GM12878 (cell line): ENCODE results near the gene SYCE3. TPM values are rescaled to one million over a fixed set of nuclear protein-coding genes. Genes with fewer than 3 reads are reported as not detected.

Experiments
- BCL11A ChIP-seq: IDR thresholded peaks from 2 replicates; pipeline ENCODE4 v1.6.1; 2011; ENCODE audit warnings: low read depth, low read length
- CBX5 ChIP-seq: sonication (generic); IDR thresholded peaks from 2 replicates; pipeline ENCODE4 v1.6.1; 2016; ENCODE audit warnings: low read depth, moderate library complexity, mild to moderate bottlenecking, inconsistent platforms
- CHD1 ChIP-seq: IDR thresholded peaks from 2 replicates; pipeline ENCODE4 v1.6.1; 2012; ENCODE audit warnings: low read depth, low read length, improper control_type of control experiment
- CHD2 ChIP-seq: IDR thresholded peaks from 2 replicates; pipeline ENCODE4 v1.6.1; 2011; ENCODE audit warnings: low read depth, low read length, improper control_type of control experiment, borderline replicate concordance
- CREM ChIP-seq: IDR thresholded peaks from 2 replicates; pipeline ENCODE4 v1.6.1; 2014; ENCODE audit warnings: antibody characterized with exemption, low read depth
- EP300 ChIP-seq, 2 experiments: fragments of 150-350 bp in 1 of 2; IDR thresholded peaks; 2 replicates each; pipeline ENCODE4 v1.6.1; 2011 to 2012; ENCODE audit warnings: low read depth in 2 of 2, low read length in 2 of 2, borderline replicate concordance in 1 of 2, improper control_type of control experiment in 1 of 2, inconsistent platforms in 1 of 2; ENCODE audit not compliant: control insufficient read depth in 1 of 2
- FOS ChIP-seq: IDR thresholded peaks from 3 replicates; pipeline ENCODE4 v1.6.1; 2011; ENCODE audit warnings: borderline replicate concordance; ENCODE audit not compliant: insufficient read length; ENCODE audit errors: extremely low read depth
- FOXM1 ChIP-seq: IDR thresholded peaks from 2 replicates; pipeline ENCODE4 v1.6.1; 2012; ENCODE audit warnings: low read depth, mild to moderate bottlenecking, inconsistent platforms, low read length, moderate library complexity
- KAT2A ChIP-seq: conservative IDR thresholded peaks from 2 replicates; pipeline ENCODE4 v1.6.1; 2011; ENCODE audit warnings: low read depth, low read length; ENCODE audit not compliant: control insufficient read depth
- LARP7 ChIP-seq: fragments of 450-650 bp; IDR thresholded peaks from 2 replicates; pipeline ENCODE4 v1.6.1; 2017; ENCODE audit warnings: mild to moderate bottlenecking
- NFIC ChIP-seq: IDR thresholded peaks from 2 replicates; pipeline ENCODE4 v1.6.1; 2012; ENCODE audit warnings: low read depth, mild to moderate bottlenecking, inconsistent platforms, low read length, moderate library complexity
- NFYA ChIP-seq: IDR thresholded peaks from 2 replicates; pipeline ENCODE4 v1.6.1; 2011; ENCODE audit warnings: low read depth, mild to moderate bottlenecking, low read length, improper control_type of control experiment, borderline replicate concordance
- SIX5 ChIP-seq: IDR thresholded peaks from 2 replicates; pipeline ENCODE4 v1.6.1; 2011; ENCODE audit warnings: mild to moderate bottlenecking, low read depth, low read length, moderate library complexity; ENCODE audit not compliant: severe bottlenecking
- SUZ12 ChIP-seq: fragments of 200-600 bp; sonication (generic); IDR thresholded peaks from one replicate; pipeline ENCODE4 v1.6.1; 2018; ENCODE audit warnings: antibody characterized with exemption, mild to moderate bottlenecking; ENCODE audit not compliant: unreplicated experiment
- TBL1XR1 ChIP-seq: IDR thresholded peaks from 2 replicates; pipeline ENCODE4 v1.6.1; 2012; ENCODE audit warnings: low read depth, low read length, improper control_type of control experiment
- ZNF24 ChIP-seq: fragments of 450-650 bp; IDR thresholded peaks from 2 replicates; pipeline ENCODE4 v1.6.1; 2017; ENCODE audit warnings: antibody characterized with exemption, mild to moderate bottlenecking
- ZNF384 ChIP-seq: IDR thresholded peaks from 2 replicates; pipeline ENCODE4 v1.6.1; 2012; ENCODE audit warnings: low read depth, mild to moderate bottlenecking, low read length, improper control_type of control experiment, borderline replicate concordance
- polyA plus RNA-seq, 11 experiments: library from polyadenylated mRNA; depleted of rRNA in 4 of 11; unstranded in 6 of 11; stranded (reverse) in 5 of 11; fragments of >200 nt; fragmentation: Nextera tagmentation in 4 of 11; fragmentation: Illumina TruSeq in 1 of 11; extraction: Ambion mirVana in 4 of 11; extraction: Trizol in 1 of 11; gene quantifications; 1 replicate in 1 of 11; 2 replicates in 10 of 11; pipeline versions ENCODE4 v1.2.1 to v1.2.3, GENCODE V29; 2011 to 2016; ENCODE audit warnings: inconsistent platforms in 2 of 11, missing spikeins in 2 of 11, low read depth in 1 of 11
- total RNA-seq, 4 experiments: library from RNA; depleted of rRNA in 3 of 4; stranded (reverse); fragments of >200 nt in 3 of 4; fragmentation: Illumina TruSeq in 1 of 4; extraction: Trizol in 1 of 4; gene quantifications; 2 replicates each; pipeline versions ENCODE4 v1.2.1 to v1.2.3, GENCODE V29; 2013 to 2021
- TF ChIP-seq, protein P1 (sequence below): fragments of 150-350 bp; IDR thresholded peaks from 2 replicates; pipeline ENCODE4 v1.6.1; 2014; ENCODE audit warnings: mild to moderate bottlenecking, low read depth, low read length
- TF ChIP-seq, protein P2 (sequence below): IDR thresholded peaks from 2 replicates; pipeline ENCODE4 v1.6.1; 2011; ENCODE audit warnings: low read depth, mild to moderate bottlenecking, low read length, moderate library complexity, borderline replicate concordance; ENCODE audit errors: extremely low read depth
- TF ChIP-seq, protein P3 (sequence below), 3 experiments: IDR thresholded peaks in 2 of 3; conservative IDR thresholded peaks in 1 of 3; 2 replicates each; pipeline ENCODE4 v1.5.1; 2011; ENCODE audit warnings: low read depth in 3 of 3, low read length in 3 of 3, mild to moderate bottlenecking in 3 of 3, control low read depth in 2 of 3, moderate library complexity in 2 of 3, inconsistent platforms in 1 of 3, mixed read lengths in 1 of 3; ENCODE audit not compliant: control insufficient read depth in 2 of 3, insufficient read depth in 1 of 3; ENCODE audit errors: extremely low read depth in 1 of 3
- TF ChIP-seq, protein P4 (sequence below): IDR thresholded peaks from 2 replicates; pipeline ENCODE4 v1.6.1; 2011; ENCODE audit warnings: borderline replicate concordance, low read depth, mild to moderate bottlenecking, moderate library complexity, mixed read lengths, low read length; ENCODE audit not compliant: insufficient read depth; ENCODE audit errors: extremely low read length
- TF ChIP-seq, protein P5 (sequence below): fragments of 450-650 bp; IDR thresholded peaks from 2 replicates; pipeline ENCODE4 v1.6.1; 2017; ENCODE audit warnings: mild to moderate bottlenecking, moderate library complexity

The SYCE3 gene
- total and polyA plus RNA-seq, 10 of the 15 experiments (the other 5 are each of a cell fraction or from before 2014, with no cell fraction given), result 0.38 to 0.91 (median 0.76) TPM; not detected in 4

DNA sequence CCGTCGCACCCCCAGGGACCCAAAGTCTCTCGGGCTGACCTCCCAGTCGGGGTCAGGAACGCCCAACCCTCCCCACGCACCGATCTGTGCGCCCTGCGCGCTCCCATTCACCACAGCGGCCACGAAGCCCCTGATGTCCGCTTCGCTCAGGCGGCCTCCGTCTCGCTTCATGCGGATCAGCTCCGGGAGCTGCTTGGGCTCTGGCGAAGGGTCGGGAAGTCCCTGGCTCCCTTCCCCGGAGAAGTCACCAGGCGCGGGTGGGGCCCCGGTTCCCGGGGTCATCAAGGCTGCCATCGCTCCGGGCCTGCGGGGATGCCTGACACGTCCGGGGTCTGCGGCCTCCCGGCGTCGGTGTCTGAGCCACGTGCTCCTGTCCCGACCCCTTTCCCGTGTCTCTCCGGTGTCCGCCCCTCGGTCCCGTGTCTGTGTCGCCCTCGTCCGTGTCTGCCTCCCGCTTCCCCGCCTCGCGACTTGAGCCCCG, 33.3 kb downstream of the SYCE3 start (continued):
- TF ChIP-seq, protein P1, sequence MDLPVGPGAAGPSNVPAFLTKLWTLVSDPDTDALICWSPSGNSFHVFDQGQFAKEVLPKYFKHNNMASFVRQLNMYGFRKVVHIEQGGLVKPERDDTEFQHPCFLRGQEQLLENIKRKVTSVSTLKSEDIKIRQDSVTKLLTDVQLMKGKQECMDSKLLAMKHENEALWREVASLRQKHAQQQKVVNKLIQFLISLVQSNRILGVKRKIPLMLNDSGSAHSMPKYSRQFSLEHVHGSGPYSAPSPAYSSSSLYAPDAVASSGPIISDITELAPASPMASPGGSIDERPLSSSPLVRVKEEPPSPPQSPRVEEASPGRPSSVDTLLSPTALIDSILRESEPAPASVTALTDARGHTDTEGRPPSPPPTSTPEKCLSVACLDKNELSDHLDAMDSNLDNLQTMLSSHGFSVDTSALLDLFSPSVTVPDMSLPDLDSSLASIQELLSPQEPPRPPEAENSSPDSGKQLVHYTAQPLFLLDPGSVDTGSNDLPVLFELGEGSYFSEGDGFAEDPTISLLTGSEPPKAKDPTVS, result no peak
- TF ChIP-seq TBL1XR1 (no peak), CHD1 (no peak), NFYA (no peak), ZNF24 (no peak), ZNF384 (no peak), KAT2A (no peak), FOXM1 (no peak), CHD2 (no peak), BCL11A (no peak), FOS (no peak), CREM (no peak), LARP7 (no peak), SUZ12 (no peak), EP300 (IDR thresholded peaks at IDR 0.05; ENCODE audit: borderline replicate concordance in 1 of 2, control insufficient read depth in 1 of 2, low read depth in 2 of 2, low read length in 2 of 2) (no peak), NFIC (no peak), SIX5 (no peak), CBX5 (no peak)
- TF ChIP-seq, protein P2, sequence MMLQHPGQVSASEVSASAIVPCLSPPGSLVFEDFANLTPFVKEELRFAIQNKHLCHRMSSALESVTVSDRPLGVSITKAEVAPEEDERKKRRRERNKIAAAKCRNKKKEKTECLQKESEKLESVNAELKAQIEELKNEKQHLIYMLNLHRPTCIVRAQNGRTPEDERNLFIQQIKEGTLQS, result no peak
- TF ChIP-seq, protein P3, sequence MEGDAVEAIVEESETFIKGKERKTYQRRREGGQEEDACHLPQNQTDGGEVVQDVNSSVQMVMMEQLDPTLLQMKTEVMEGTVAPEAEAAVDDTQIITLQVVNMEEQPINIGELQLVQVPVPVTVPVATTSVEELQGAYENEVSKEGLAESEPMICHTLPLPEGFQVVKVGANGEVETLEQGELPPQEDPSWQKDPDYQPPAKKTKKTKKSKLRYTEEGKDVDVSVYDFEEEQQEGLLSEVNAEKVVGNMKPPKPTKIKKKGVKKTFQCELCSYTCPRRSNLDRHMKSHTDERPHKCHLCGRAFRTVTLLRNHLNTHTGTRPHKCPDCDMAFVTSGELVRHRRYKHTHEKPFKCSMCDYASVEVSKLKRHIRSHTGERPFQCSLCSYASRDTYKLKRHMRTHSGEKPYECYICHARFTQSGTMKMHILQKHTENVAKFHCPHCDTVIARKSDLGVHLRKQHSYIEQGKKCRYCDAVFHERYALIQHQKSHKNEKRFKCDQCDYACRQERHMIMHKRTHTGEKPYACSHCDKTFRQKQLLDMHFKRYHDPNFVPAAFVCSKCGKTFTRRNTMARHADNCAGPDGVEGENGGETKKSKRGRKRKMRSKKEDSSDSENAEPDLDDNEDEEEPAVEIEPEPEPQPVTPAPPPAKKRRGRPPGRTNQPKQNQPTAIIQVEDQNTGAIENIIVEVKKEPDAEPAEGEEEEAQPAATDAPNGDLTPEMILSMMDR (IDR thresholded peaks at IDR 0.05 in 2 of 3, conservative IDR thresholded peaks at IDR 0.05 in 1 of 3; ENCODE audit: control insufficient read depth in 2 of 3, extremely low read depth in 1 of 3, insufficient read depth in 1 of 3, low read depth in 3 of 3, low read length in 3 of 3), result no peak
- TF ChIP-seq, protein P4, sequence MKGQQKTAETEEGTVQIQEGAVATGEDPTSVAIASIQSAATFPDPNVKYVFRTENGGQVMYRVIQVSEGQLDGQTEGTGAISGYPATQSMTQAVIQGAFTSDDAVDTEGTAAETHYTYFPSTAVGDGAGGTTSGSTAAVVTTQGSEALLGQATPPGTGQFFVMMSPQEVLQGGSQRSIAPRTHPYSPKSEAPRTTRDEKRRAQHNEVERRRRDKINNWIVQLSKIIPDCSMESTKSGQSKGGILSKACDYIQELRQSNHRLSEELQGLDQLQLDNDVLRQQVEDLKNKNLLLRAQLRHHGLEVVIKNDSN, result no peak
- TF ChIP-seq, protein P5, sequence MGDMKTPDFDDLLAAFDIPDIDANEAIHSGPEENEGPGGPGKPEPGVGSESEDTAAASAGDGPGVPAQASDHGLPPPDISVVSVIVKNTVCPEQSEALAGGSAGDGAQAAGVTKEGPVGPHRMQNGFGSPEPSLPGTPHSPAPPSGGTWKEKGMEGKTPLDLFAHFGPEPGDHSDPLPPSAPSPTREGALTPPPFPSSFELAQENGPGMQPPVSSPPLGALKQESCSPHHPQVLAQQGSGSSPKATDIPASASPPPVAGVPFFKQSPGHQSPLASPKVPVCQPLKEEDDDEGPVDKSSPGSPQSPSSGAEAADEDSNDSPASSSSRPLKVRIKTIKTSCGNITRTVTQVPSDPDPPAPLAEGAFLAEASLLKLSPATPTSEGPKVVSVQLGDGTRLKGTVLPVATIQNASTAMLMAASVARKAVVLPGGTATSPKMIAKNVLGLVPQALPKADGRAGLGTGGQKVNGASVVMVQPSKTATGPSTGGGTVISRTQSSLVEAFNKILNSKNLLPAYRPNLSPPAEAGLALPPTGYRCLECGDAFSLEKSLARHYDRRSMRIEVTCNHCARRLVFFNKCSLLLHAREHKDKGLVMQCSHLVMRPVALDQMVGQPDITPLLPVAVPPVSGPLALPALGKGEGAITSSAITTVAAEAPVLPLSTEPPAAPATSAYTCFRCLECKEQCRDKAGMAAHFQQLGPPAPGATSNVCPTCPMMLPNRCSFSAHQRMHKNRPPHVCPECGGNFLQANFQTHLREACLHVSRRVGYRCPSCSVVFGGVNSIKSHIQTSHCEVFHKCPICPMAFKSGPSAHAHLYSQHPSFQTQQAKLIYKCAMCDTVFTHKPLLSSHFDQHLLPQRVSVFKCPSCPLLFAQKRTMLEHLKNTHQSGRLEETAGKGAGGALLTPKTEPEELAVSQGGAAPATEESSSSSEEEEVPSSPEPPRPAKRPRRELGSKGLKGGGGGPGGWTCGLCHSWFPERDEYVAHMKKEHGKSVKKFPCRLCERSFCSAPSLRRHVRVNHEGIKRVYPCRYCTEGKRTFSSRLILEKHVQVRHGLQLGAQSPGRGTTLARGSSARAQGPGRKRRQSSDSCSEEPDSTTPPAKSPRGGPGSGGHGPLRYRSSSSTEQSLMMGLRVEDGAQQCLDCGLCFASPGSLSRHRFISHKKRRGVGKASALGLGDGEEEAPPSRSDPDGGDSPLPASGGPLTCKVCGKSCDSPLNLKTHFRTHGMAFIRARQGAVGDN, result no peak
